Tibial artery (tissue), 4 donors: ENCODE results near the gene CEP135.

ENCODE experiments used
- DNase-seq, 2 donors: peaks; one replicate each; pipeline ENCODE4 v3.0.0-alpha.2; 2019
- H3K27ac ChIP-seq, 2 donors: fragments of 200-600 bp; sonication (generic) in 1 of 2; 1 replicate in 1 of 2; 2 replicates in 1 of 2; pipeline ENCODE4 v1.5.1; 2018 to 2019; ENCODE audit warnings: mild to moderate bottlenecking in 1 of 2
- H3K27me3 ChIP-seq, 2 donors: fragments of 200-600 bp; sonication (generic) in 1 of 2; one replicate each; pipeline versions ENCODE4 v1.5.1 to v1.6.0; 2016 to 2019
- H3K36me3 ChIP-seq, 3 donors: fragments of 200-600 bp; sonication (generic) in 2 of 3; one replicate each; pipeline ENCODE4 v1.5.1; 2016 to 2019; ENCODE audit warnings: mild to moderate bottlenecking in 2 of 3
- H3K4me1 ChIP-seq, 4 donors: fragments of 200-600 bp; sonication (generic) in 2 of 4; 1 replicate in 3 of 4; 2 replicates in 1 of 4; pipeline ENCODE4 v1.5.1; 2016 to 2019
- H3K4me3 ChIP-seq, 2 donors: fragments of 200-600 bp; sonication (generic) in 1 of 2; 1 replicate in 1 of 2; 2 replicates in 1 of 2; pipeline ENCODE4 v1.5.1; 2018 to 2019; ENCODE audit warnings: mild to moderate bottlenecking in 2 of 2
- H3K9me3 ChIP-seq, 3 donors: fragments of 200-600 bp; sonication (generic) in 1 of 3; one replicate each; pipeline ENCODE4 v1.5.1; 2016 to 2019
- CTCF ChIP-seq, 2 experiments: fragments of 200-600 bp in 1 of 2; fragments of 450-650 bp in 1 of 2; IDR thresholded peaks; one replicate each; pipeline ENCODE4 v1.5.1; 2017 to 2019; ENCODE audit warnings: antibody characterized with exemption in 2 of 2, mild to moderate bottlenecking in 1 of 2, moderate library complexity in 1 of 2
- intact Hi-C: fragments of 100-400 bp; cut with DNase I; formaldehyde crosslinking; loops from one replicate; pipeline ENCODE4 v1.15.0; 2023; ENCODE audit warnings: low total_unique reads

CEP135 gene

GRCh38 chr4:55947254-55947882, 1.4 kb upstream of the CEP135 start:
- Histone ChIP-seq H3K27ac (peak overlapping the region; percentile 74 to 81), H3K9me3 (no peaks in the 10 kb centered on the region), H3K36me3 (peaks cover 0 to under 1% (median 0%) of the 10 kb centered on the region in 3 donors), H3K4me3 (peak overlapping the region; percentile 74 to 85), H3K27me3 (no peaks in the 10 kb centered on the region), H3K4me1 (peaks cover 0 to 25% (median 10%) of the 10 kb centered on the region in 4 donors)
- intact Hi-C loops, result no loop called here
- TF ChIP-seq CTCF (IDR thresholded peaks at IDR 0.05), result no peak
- no peak for DNase-seq

GRCh38 chr4:55947912-55948725, 626 bp upstream of the CEP135 start:
- Histone ChIP-seq H3K27ac (peak overlapping the region; percentile 74 to 81), H3K4me3 (peak overlapping the region; percentile 74 to 85), H3K36me3 (peaks cover 0 to 6% (median 0%) of the 10 kb centered on the region in 3 donors), H3K4me1 (peaks cover 0 to 25% (median 10%) of the 10 kb centered on the region in 4 donors), H3K27me3 (no peaks in the 10 kb centered on the region), H3K9me3 (no peaks in the 10 kb centered on the region)
- intact Hi-C loops, result no loop called here
- no peak for DNase-seq
- no peak for TF ChIP-seq CTCF (IDR thresholded peaks at IDR 0.05)

GRCh38 chr4:55949482-55949802, 697 bp downstream of the CEP135 start:
- Histone ChIP-seq H3K27ac (peak overlapping the region; percentile 74 to 81), H3K9me3 (no peaks in the 10 kb centered on the region), H3K4me3 (peak overlapping the region; percentile 74 to 85), H3K4me1 (peaks cover 0 to 25% (median 10%) of the 10 kb centered on the region in 4 donors), H3K36me3 (peaks cover 0 to 6% (median 3%) of the 10 kb centered on the region in 3 donors), H3K27me3 (no peaks in the 10 kb centered on the region)
- DNase-seq, result no peak
- intact Hi-C loops, result no loop called here
- no peak for TF ChIP-seq CTCF (IDR thresholded peaks at IDR 0.05)

- Histone ChIP-seq H3K27ac (no peak overlapping the region), H3K27me3 (no peaks in the 10 kb centered on the region), H3K36me3 (peaks cover 0 to 21% (median 14%) of the 10 kb centered on the region in 3 donors), H3K9me3 (no peaks in the 10 kb centered on the region), H3K4me1 (peaks cover 0 to 25% (median 10%) of the 10 kb centered on the region in 4 donors), H3K4me3 (no peak overlapping the region)
- DNase-seq, result no peak
- intact Hi-C loops, result no loop called here
- TF ChIP-seq CTCF (IDR thresholded peaks at IDR 0.05), result no peak
Measured at GRCh38 chr4:55951191-55951922, 2.6 kb downstream of the CEP135 start.

- no peak for DNase-seq
- Histone ChIP-seq H3K4me1 (no peaks in the 10 kb centered on the region), H3K27me3 (no peaks in the 10 kb centered on the region), H3K4me3 (no peak overlapping the region), H3K9me3 (no peaks in the 10 kb centered on the region), H3K27ac (no peak overlapping the region), H3K36me3 (peaks cover 8 to 41% (median 17%) of the 10 kb centered on the region in 3 donors)
- intact Hi-C loops, result no loop called here
- TF ChIP-seq CTCF (IDR thresholded peaks at IDR 0.05), result no peak
Measured at GRCh38 chr4:55955710-55956109, 7.0 kb downstream of the CEP135 start.
